ENCODE data around the gene YAP1.

The YAP1 gene

DNA sequence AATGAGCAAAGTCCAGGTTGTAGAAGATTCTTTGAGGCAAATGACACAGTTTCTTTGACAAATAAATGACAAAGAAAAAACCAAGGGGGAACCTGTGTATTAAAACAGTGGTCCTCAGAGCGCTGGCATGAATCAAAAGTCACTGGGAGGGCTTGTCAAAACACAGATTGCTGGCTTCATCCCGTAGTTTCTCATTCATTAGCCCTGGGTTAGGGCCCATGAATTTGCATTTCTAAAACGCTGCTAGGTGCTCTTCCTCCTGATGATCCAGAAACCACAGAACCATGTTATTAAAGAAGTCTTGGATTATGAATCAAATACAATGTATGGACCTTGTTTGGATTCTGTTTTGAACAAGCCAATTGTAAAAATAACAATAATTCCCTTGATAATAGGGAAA lies 92.7 kb downstream of the YAP1 start:
- Histone ChIP-seq H3K4me2 (ENCODE audit: low read length) (no peak overlapping the region), H3K79me2 (ENCODE audit: control insufficient read depth, low read length) (no peaks in the 10 kb centered on the region), H3K4me1 (ENCODE audit: control insufficient read depth, low read length) (no peaks in the 10 kb centered on the region), H3K4me3 (ENCODE audit: low read length) (no peak overlapping the region), H3K9me2 (replicated peaks; ENCODE audit: control insufficient read depth, low read length) (no peaks in the 10 kb centered on the region), H3K36me3 (ENCODE audit: control insufficient read depth, low read length) (no peaks in the 10 kb centered on the region), H4K20me1 (ENCODE audit: control insufficient read depth, insufficient read depth, low read depth, low read length) (no peaks in the 10 kb centered on the region), H3F3A (ENCODE audit: control insufficient read depth, insufficient read depth) (no peaks in the 10 kb centered on the region), H3K27me3 (ENCODE audit: control insufficient read depth, low read length) (peaks cover 5% of the 10 kb centered on the region), H3K27ac (ENCODE audit: low read depth, low read length) (no peak overlapping the region), H3K9me3 (ENCODE audit: control insufficient read depth, insufficient read depth, low read length) (no peaks in the 10 kb centered on the region)
- TF ChIP-seq EZH2phosphoT487 (IDR thresholded peaks at IDR 0.05; ENCODE audit: borderline replicate concordance, low read length) = no peak
- TF ChIP-seq, protein P1, sequence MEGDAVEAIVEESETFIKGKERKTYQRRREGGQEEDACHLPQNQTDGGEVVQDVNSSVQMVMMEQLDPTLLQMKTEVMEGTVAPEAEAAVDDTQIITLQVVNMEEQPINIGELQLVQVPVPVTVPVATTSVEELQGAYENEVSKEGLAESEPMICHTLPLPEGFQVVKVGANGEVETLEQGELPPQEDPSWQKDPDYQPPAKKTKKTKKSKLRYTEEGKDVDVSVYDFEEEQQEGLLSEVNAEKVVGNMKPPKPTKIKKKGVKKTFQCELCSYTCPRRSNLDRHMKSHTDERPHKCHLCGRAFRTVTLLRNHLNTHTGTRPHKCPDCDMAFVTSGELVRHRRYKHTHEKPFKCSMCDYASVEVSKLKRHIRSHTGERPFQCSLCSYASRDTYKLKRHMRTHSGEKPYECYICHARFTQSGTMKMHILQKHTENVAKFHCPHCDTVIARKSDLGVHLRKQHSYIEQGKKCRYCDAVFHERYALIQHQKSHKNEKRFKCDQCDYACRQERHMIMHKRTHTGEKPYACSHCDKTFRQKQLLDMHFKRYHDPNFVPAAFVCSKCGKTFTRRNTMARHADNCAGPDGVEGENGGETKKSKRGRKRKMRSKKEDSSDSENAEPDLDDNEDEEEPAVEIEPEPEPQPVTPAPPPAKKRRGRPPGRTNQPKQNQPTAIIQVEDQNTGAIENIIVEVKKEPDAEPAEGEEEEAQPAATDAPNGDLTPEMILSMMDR (IDR thresholded peaks at IDR 0.05; ENCODE audit: low read depth, low read length, poor library complexity, severe bottlenecking) = no peak

DNA sequence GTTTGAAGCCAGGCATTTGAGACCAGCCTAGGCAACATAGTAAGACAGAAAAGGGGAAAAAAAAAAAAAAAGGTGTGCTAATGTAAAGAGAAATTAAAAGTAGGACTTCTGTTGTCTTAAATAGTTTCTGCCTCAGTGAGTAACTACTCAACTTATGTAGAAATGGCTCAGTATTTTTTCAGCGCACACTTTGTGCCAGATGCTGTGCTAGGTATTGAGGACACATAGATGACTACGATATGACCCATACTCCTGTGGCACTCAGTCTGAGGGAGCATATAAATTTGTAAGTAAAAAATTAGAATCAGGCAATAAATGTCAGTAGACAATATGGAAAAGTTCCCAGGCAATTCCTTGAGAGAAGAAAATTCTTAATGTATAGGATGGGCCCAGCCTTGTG lies 93.9 kb downstream of the YAP1 start:
- Histone ChIP-seq H3K9me3 (ENCODE audit: control insufficient read depth, insufficient read depth, low read length) (no peaks in the 10 kb centered on the region), H3K79me2 (ENCODE audit: control insufficient read depth, low read length) (no peaks in the 10 kb centered on the region), H4K20me1 (ENCODE audit: control insufficient read depth, insufficient read depth, low read depth, low read length) (no peaks in the 10 kb centered on the region), H3K36me3 (ENCODE audit: control insufficient read depth, low read length) (no peaks in the 10 kb centered on the region), H3K4me1 (ENCODE audit: control insufficient read depth, low read length) (no peaks in the 10 kb centered on the region), H3K4me3 (ENCODE audit: low read length) (no peak overlapping the region), H3F3A (ENCODE audit: control insufficient read depth, insufficient read depth) (no peaks in the 10 kb centered on the region), H3K27ac (ENCODE audit: low read depth, low read length) (no peak overlapping the region), H3K27me3 (ENCODE audit: control insufficient read depth, low read length) (peaks cover 10% of the 10 kb centered on the region), H3K9me2 (replicated peaks; ENCODE audit: control insufficient read depth, low read length) (no peaks in the 10 kb centered on the region), H3K4me2 (ENCODE audit: low read length) (no peak overlapping the region)
- TF ChIP-seq, protein P1 (IDR thresholded peaks at IDR 0.05; ENCODE audit: low read depth, low read length, poor library complexity, severe bottlenecking) = no peak

DNA sequence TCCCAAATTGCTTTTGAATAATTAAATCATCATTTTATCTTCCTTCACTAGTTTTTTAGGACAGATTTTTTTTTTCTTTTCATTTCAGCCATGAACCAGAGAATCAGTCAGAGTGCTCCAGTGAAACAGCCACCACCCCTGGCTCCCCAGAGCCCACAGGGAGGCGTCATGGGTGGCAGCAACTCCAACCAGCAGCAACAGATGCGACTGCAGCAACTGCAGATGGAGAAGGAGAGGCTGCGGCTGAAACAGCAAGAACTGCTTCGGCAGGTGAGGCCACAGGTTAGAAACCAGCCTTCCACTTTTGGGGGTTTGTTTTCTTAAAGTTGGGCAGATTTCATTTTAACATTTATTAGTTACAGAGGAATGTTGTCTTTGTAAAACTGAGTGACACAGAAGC lies 95.6 kb downstream of the YAP1 start:
- H3K36me3 ChIP-seq (ENCODE audit: control insufficient read depth, low read length) = no peaks in the 10 kb centered on the region

More for the DNA sequence above, 95.6 kb downstream of the YAP1 start:
- H3K4me1 ChIP-seq (ENCODE audit: control insufficient read depth, low read length) = no peaks in the 10 kb centered on the region
- TF ChIP-seq, protein P1 (IDR thresholded peaks at IDR 0.05; ENCODE audit: low read depth, low read length, poor library complexity, severe bottlenecking) = no peak
- TF ChIP-seq EZH2phosphoT487 (IDR thresholded peaks at IDR 0.05; ENCODE audit: borderline replicate concordance, low read length) = no peak
- H3K79me2 ChIP-seq (ENCODE audit: control insufficient read depth, low read length) = no peaks in the 10 kb centered on the region
- H3K27ac ChIP-seq (ENCODE audit: low read depth, low read length) = no peak overlapping the region
- no peaks in the 10 kb centered on the region for H4K20me1 ChIP-seq (ENCODE audit: control insufficient read depth, insufficient read depth, low read depth, low read length)
- H3K9me3 ChIP-seq (ENCODE audit: control insufficient read depth, insufficient read depth, low read length) = no peaks in the 10 kb centered on the region
- no peak overlapping the region for H3K4me3 ChIP-seq (ENCODE audit: low read length)
- no peaks in the 10 kb centered on the region for H3F3A ChIP-seq (ENCODE audit: control insufficient read depth, insufficient read depth)
- H3K4me2 ChIP-seq (ENCODE audit: low read length) = no peak overlapping the region
- H3K27me3 ChIP-seq (ENCODE audit: control insufficient read depth, low read length) = peaks cover 10% of the 10 kb centered on the region
- no peaks in the 10 kb centered on the region for H3K9me2 ChIP-seq (replicated peaks; ENCODE audit: control insufficient read depth, low read length)
